HepG2 (cell line): Measurements from ENCODE around the gene OTOGL. TPM values are rescaled to one million over a fixed set of nuclear protein-coding genes. Genes with fewer than 3 reads are reported as not detected.

Experiments used
- ATAC-seq: fragments of 200-7000 bp; cut with Tn5 transposase; 3 replicates; pipeline ENCODE4 v1.9.1; 2020; ENCODE audit warnings: mild to moderate bottlenecking, moderate library complexity
- BruUV-seq: library from RNA; stranded (reverse); fragments of 400-500 nt; replicated peaks from 2 replicates; lab custom pipeline; 2021; lab: Mats Ljungman, UMichigan
- CTCF ChIA-PET: fragments of 300-600 bp; formaldehyde crosslinking; extraction: SDS; loops from one replicate; lab custom pipeline; 2021; ENCODE audit warnings: low total read pairs, inconsistent platforms, low intra/inter-chr PET ratio; lab: Yijun Ruan, JAX
- POLR2A ChIA-PET: fragments of 350-600 bp; sonication (Branson Sonifier 250); formaldehyde crosslinking; loops from one replicate; lab custom pipeline; 2020; ENCODE audit warnings: antibody characterized with exemption, inconsistent platforms; lab: Yijun Ruan, JAX
- DNase-seq: peaks from one replicate; pipeline ENCODE4 v3.0.0-alpha.2; 2015; ENCODE audit warnings: low spot score
- FAIRE-seq: peaks from 3 replicates; lab custom pipeline; 2011; peaks lifted over from hg19 to GRCh38; lab: Jason Lieb, UNC
- H2AFZ ChIP-seq: one replicate; pipeline ENCODE4 v1.6.1; 2011; ENCODE audit warnings: low read length, inconsistent platforms
- H3K27ac ChIP-seq: fragments of 300-600 bp; 3 replicates; pipeline ENCODE4 v1.8.0; 2011; ENCODE audit warnings: mixed run types, mild to moderate bottlenecking, mixed read lengths, low read length, inconsistent platforms; ENCODE audit not compliant: insufficient read depth; ENCODE audit errors: extremely low read length
- H3K27me3 ChIP-seq, 2 experiments: fragments of 200-600 bp in 1 of 2; 2 replicates in 1 of 2; 3 replicates in 1 of 2; pipeline versions ENCODE4 v1.6.0 to v1.8.0; 2011; ENCODE audit warnings: low read length in 2 of 2, mild to moderate bottlenecking in 2 of 2, moderate library complexity in 2 of 2, inconsistent platforms in 1 of 2; ENCODE audit not compliant: insufficient read depth in 2 of 2, control insufficient read depth in 1 of 2
- H3K36me3 ChIP-seq, 2 experiments: fragments of 200-600 bp in 1 of 2; replicated peaks in 1 of 2; 2 replicates in 1 of 2; 3 replicates in 1 of 2; pipeline versions ENCODE4 v1.5.1 to v1.8.0; 2011; ENCODE audit warnings: low read length in 2 of 2, inconsistent platforms in 1 of 2; ENCODE audit not compliant: insufficient read depth in 2 of 2, control insufficient read depth in 1 of 2
- H3K4me1 ChIP-seq: 2 replicates; pipeline ENCODE4 v1.5.1; 2012; ENCODE audit warnings: low read length, inconsistent platforms; ENCODE audit not compliant: insufficient read depth
- H3K4me2 ChIP-seq: 2 replicates; pipeline ENCODE4 v1.6.0; 2011; ENCODE audit warnings: low read depth, low read length, inconsistent platforms
- H3K4me3 ChIP-seq, 3 experiments: fragments of 200-600 bp in 1 of 3; sonication (generic), shearing (Covaris generic) in 1 of 3; replicated peaks in 1 of 3; 2 replicates each; pipeline ENCODE4 v1.5.1; 2011 to 2016; ENCODE audit warnings: low read length in 3 of 3, inconsistent platforms in 2 of 3, low read depth in 2 of 3, mild to moderate bottlenecking in 2 of 3, control low read depth in 1 of 3, mixed read lengths in 1 of 3; ENCODE audit not compliant: insufficient read depth in 1 of 3
- H3K79me2 ChIP-seq: one replicate; pipeline ENCODE4 v1.6.1; 2011; ENCODE audit warnings: low read length, inconsistent platforms; ENCODE audit not compliant: insufficient read depth
- H3K9ac ChIP-seq: 2 replicates; pipeline ENCODE4 v1.6.0; 2011; ENCODE audit warnings: mild to moderate bottlenecking, low read depth, low read length, inconsistent platforms; ENCODE audit not compliant: insufficient read depth
- H3K9me3 ChIP-seq: 2 replicates; pipeline ENCODE4 v1.5.1; 2012; ENCODE audit warnings: mild to moderate bottlenecking, low read length
- H4K20me1 ChIP-seq: 2 replicates; pipeline ENCODE4 v1.6.0; 2011; ENCODE audit warnings: inconsistent platforms, mild to moderate bottlenecking, low read length, moderate library complexity; ENCODE audit not compliant: insufficient read depth
- ELF1 ChIP-seq: sonication (generic); formaldehyde crosslinking; IDR thresholded peaks from 2 replicates; pipeline ENCODE4 v1.4.0; 2020; ENCODE audit warnings: missing genetic modification reagents
- KLF11 ChIP-seq: IDR thresholded peaks from 2 replicates; pipeline ENCODE4 v1.6.1; 2016; ENCODE audit warnings: missing compliant biosample characterization
- KLF6 ChIP-seq: IDR thresholded peaks from 2 replicates; pipeline ENCODE4 v1.8.0; 2016; ENCODE audit warnings: missing biosample characterization, missing genetic modification reagents
- MEIS1 ChIP-seq: sonication (generic); formaldehyde crosslinking; IDR thresholded peaks from 2 replicates; pipeline ENCODE4 v1.9.0; 2021; ENCODE audit warnings: mild to moderate bottlenecking, missing genetic modification reagents, moderate library complexity, borderline replicate concordance
- MTA1 ChIP-seq: sonication (generic); formaldehyde crosslinking; IDR thresholded peaks from 2 replicates; pipeline ENCODE4 v1.4.0; 2020; ENCODE audit warnings: missing genetic modification reagents, mild to moderate bottlenecking, borderline replicate concordance
- NR2F1 ChIP-seq, 2 experiments: fragments of 450-650 bp in 1 of 2; formaldehyde crosslinking in 1 of 2; IDR thresholded peaks; 2 replicates each; pipeline versions ENCODE4 v1.5.0 to v1.6.1; 2016 to 2020; ENCODE audit warnings: mild to moderate bottlenecking in 1 of 2, missing compliant biosample characterization in 1 of 2, missing genetic modification reagents in 1 of 2, moderate library complexity in 1 of 2
- PRPF4 ChIP-seq: fragments of 200-400 bp; formaldehyde crosslinking; IDR thresholded peaks from 2 replicates; pipeline ENCODE4 v1.6.1; 2016; ENCODE audit warnings: low read length, low read depth; ENCODE audit not compliant: poor library complexity, severe bottlenecking
- RELA ChIP-seq: sonication (generic); formaldehyde crosslinking; IDR thresholded peaks from 2 replicates; pipeline ENCODE4 v1.4.0; 2020; ENCODE audit warnings: missing genetic modification reagents
- ZMYM3 ChIP-seq: sonication (generic); formaldehyde crosslinking; IDR thresholded peaks from 2 replicates; pipeline ENCODE4 v1.5.1; 2020; ENCODE audit warnings: mild to moderate bottlenecking, missing genetic modification reagents
- ZNF10 ChIP-seq: sonication (generic); formaldehyde crosslinking; IDR thresholded peaks from 2 replicates; pipeline ENCODE4 v1.4.0; 2020; ENCODE audit warnings: mild to moderate bottlenecking, low read depth, missing genetic modification reagents, borderline replicate concordance
- ZNF205 ChIP-seq: IDR thresholded peaks from 2 replicates; pipeline ENCODE4 v1.6.1; 2018; ENCODE audit warnings: missing biosample characterization, missing genetic modification reagents
- ZNF207 ChIP-seq: fragments of 450-650 bp; IDR thresholded peaks from 2 replicates; pipeline ENCODE4 v1.6.1; 2016; ENCODE audit warnings: antibody characterized with exemption, borderline replicate concordance
- ZNF674 ChIP-seq: sonication (generic); formaldehyde crosslinking; IDR thresholded peaks from 2 replicates; pipeline ENCODE4 v1.5.0; 2020; ENCODE audit warnings: low read depth, mild to moderate bottlenecking, missing genetic modification reagents
- WGBS: methylation state at CpG from one replicate; pipeline ENCODE4 v1.1.6; 2017; ENCODE audit warnings: low lambda C conversion rate; 5-methylcytosine and 5-hydroxymethylcytosine counted together
- in situ Hi-C: cut with HindIII; loops from 2 replicates; pipeline ENCODE4 v1.10.0; 2017; ENCODE audit warnings: low pct_unique_long_range_greater_than_20kb; ENCODE audit not compliant: extremely low pct_ligation_motif_present
- intact Hi-C: fragments of 100-400 bp; cut with micrococcal nuclease; formaldehyde crosslinking; loops from one replicate; pipeline ENCODE4 v1.10.0; 2022; ENCODE audit not compliant: unreplicated experiment
- polyA plus RNA-seq, 8 experiments: library from polyadenylated mRNA; depleted of rRNA in 3 of 8; stranded (reverse) in 7 of 8; unstranded in 1 of 8; fragments of >200 nt; fragmentation: Illumina TruSeq in 4 of 8; extraction: Trizol in 4 of 8; gene quantifications; 2 replicates each; pipeline versions ENCODE4 v1.2.1 to v1.2.3, GENCODE V29; 2011 to 2016; ENCODE audit warnings: low read depth in 4 of 8, missing spikeins in 1 of 8, mixed read lengths in 1 of 8; ENCODE audit not compliant: insufficient read depth in 1 of 8
- total RNA-seq, 5 experiments: library from RNA; depleted of rRNA; stranded (reverse); fragments of >200 nt; fragmentation: Illumina TruSeq; extraction: Trizol; gene quantifications; 2 replicates each; pipeline ENCODE4 v1.2.3, GENCODE V29; 2016; ENCODE audit warnings: low read depth in 1 of 5
- TF ChIP-seq, protein P1 (sequence below): sonication (generic); formaldehyde crosslinking; IDR thresholded peaks from 2 replicates; pipeline ENCODE4 v1.4.0; 2020; ENCODE audit warnings: missing genetic modification reagents
- TF ChIP-seq, protein P2 (sequence below): IDR thresholded peaks from 2 replicates; pipeline ENCODE4 v1.6.1; 2016; ENCODE audit warnings: low read depth
- TF ChIP-seq, protein P3 (sequence below): sonication (generic); formaldehyde crosslinking; IDR thresholded peaks from 2 replicates; pipeline ENCODE4 v1.4.0; 2020; ENCODE audit warnings: mild to moderate bottlenecking, missing genetic modification reagents, borderline replicate concordance

The OTOGL gene
- total and polyA plus RNA-seq, 2 of the 13 experiments (the other 11 are each of a cell fraction or from before 2014, with no cell fraction given) = not detected

DNA sequence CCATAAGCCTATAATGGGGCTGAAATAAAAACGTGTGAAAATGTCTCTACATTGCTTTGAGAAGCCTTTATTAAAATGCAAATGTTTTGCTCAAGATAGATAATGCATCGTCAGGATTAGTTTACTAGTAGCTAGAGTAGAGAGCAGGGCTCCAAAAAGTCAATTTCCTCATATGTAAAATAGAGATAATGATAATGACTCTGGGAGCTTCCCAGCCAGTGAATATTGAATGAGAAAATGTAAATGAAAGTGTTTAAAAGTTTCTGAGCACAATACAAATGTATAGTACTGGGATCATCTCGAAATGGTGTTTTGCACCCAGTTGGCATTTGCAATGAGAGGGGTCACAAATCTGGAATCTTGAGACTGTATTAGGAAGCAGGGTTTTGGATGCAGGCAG is 135.3 kb downstream of the OTOGL start:
- H3K4me1 ChIP-seq = no peaks in the 10 kb centered on the region
- ATAC-seq = no peak
- ChIA-PET POLR2A (no interaction called here), CTCF (no interaction called here)
- H3K27ac ChIP-seq = no peak overlapping the region
- no peaks in the 10 kb centered on the region; a peak in 1 of 5 replicates for H3K27me3 ChIP-seq
- no peak for DNase-seq
- no peak overlapping the region for H3K4me2 ChIP-seq
- no peaks in the 10 kb centered on the region for H3K36me3 ChIP-seq
- no peaks in the 10 kb centered on the region for H3K9me3 ChIP-seq
- TF ChIP-seq MTA1 (CRISPR knock-in tag) = no peak
- TF ChIP-seq, protein P1, sequence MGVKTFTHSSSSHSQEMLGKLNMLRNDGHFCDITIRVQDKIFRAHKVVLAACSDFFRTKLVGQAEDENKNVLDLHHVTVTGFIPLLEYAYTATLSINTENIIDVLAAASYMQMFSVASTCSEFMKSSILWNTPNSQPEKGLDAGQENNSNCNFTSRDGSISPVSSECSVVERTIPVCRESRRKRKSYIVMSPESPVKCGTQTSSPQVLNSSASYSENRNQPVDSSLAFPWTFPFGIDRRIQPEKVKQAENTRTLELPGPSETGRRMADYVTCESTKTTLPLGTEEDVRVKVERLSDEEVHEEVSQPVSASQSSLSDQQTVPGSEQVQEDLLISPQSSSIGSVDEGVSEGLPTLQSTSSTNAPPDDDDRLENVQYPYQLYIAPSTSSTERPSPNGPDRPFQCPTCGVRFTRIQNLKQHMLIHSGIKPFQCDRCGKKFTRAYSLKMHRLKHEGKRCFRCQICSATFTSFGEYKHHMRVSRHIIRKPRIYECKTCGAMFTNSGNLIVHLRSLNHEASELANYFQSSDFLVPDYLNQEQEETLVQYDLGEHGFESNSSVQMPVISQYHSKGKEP (CRISPR knock-in tag) = no peak
- TF ChIP-seq NR2F1 (CRISPR knock-in tag; IDR thresholded peaks at IDR 0.05) = no peak
- TF ChIP-seq, protein P2, sequence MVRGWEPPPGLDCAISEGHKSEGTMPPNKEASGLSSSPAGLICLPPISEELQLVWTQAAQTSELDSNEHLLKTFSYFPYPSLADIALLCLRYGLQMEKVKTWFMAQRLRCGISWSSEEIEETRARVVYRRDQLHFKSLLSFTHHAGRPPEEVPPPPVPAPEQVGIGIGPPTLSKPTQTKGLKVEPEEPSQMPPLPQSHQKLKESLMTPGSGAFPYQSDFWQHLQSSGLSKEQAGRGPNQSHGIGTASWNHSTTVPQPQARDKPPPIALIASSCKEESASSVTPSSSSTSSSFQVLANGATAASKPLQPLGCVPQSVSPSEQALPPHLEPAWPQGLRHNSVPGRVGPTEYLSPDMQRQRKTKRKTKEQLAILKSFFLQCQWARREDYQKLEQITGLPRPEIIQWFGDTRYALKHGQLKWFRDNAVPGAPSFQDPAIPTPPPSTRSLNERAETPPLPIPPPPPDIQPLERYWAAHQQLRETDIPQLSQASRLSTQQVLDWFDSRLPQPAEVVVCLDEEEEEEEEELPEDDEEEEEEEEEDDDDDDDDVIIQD (CRISPR knock-in tag) = no peak
- no peak for TF ChIP-seq ZNF205 (CRISPR knock-in tag)
- H3K79me2 ChIP-seq = no peaks in the 10 kb centered on the region
- no peak for FAIRE-seq
- WGBS = under 1% methylated on average over 3 of the region's 3 CpGs
- H3K9ac ChIP-seq = no peak overlapping the region
- BruUV-seq = no TSS peak
- no peaks in the 10 kb centered on the region for H4K20me1 ChIP-seq
- no peak overlapping the region for H2AFZ ChIP-seq
- H3K4me3 ChIP-seq = no peak overlapping the region
- intact Hi-C loops = no loop called here
- in situ Hi-C loops = no loop called here

DNA sequence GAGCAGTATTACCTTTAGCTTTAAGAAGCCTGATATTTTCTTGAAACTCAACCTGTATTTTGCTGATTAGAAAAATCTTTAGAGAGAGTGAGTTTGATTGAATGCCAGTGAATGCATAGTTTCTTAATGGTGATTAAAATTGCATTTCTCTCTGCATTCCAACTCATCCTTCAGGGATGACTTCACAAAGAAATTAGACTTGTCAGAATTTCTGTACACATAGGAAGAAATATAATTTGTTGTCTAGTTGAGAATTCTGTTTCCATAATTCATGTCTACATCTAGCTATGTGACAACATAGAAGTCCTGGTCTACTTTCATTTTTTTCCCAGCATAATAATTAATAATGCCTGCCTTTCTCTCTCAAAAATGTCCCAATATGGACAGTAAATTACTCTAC is 136.6 kb downstream of the OTOGL start:
- in situ Hi-C loops (no loop called here), intact Hi-C loops (no loop called here)
- H3K27ac ChIP-seq = no peak overlapping the region
- no peaks in the 10 kb centered on the region for H3K79me2 ChIP-seq
- POLR2A ChIA-PET = no interaction called here
- CTCF ChIA-PET = no interaction called here
- FAIRE-seq (no peak), DNase-seq (no peak), ATAC-seq (no peak)
- no peaks in the 10 kb centered on the region for H4K20me1 ChIP-seq
- BruUV-seq = no TSS peak
- H3K27me3 ChIP-seq = no peaks in the 10 kb centered on the region; a peak in 1 of 5 replicates
- no peak overlapping the region for H2AFZ ChIP-seq
- no peaks in the 10 kb centered on the region for H3K36me3 ChIP-seq
- no peaks in the 10 kb centered on the region for H3K9me3 ChIP-seq
- H3K9ac ChIP-seq = no peak overlapping the region
- no peak overlapping the region for H3K4me2 ChIP-seq
- no peak overlapping the region for H3K4me3 ChIP-seq
- no peaks in the 10 kb centered on the region for H3K4me1 ChIP-seq
- TF ChIP-seq ZNF674 (CRISPR knock-in tag) (no peak), ZMYM3 (no peak), ZNF10 (CRISPR knock-in tag) (no peak), PRPF4 (no peak), MEIS1 (no peak), KLF11 (CRISPR knock-in tag) (no peak), ZNF207 (no peak), KLF6 (no peak), ELF1 (CRISPR knock-in tag) (no peak), RELA (CRISPR knock-in tag) (no peak)
- TF ChIP-seq, protein P3, sequence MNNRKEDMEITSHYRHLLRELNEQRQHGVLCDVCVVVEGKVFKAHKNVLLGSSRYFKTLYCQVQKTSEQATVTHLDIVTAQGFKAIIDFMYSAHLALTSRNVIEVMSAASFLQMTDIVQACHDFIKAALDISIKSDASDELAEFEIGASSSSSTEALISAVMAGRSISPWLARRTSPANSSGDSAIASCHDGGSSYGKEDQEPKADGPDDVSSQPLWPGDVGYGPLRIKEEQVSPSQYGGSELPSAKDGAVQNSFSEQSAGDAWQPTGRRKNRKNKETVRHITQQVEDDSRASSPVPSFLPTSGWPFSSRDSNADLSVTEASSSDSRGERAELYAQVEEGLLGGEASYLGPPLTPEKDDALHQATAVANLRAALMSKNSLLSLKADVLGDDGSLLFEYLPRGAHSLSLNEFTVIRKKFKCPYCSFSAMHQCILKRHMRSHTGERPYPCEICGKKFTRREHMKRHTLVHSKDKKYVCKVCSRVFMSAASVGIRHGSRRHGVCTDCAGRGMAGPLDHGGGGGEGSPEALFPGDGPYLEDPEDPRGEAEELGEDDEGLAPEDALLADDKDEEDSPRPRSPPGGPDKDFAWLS (CRISPR knock-in tag) = no peak
